GM13976 (cell line): ENCODE measurements around the gene ASAH2B.

ENCODE experiments used
- DNase-seq: peaks from one replicate; pipeline ENCODE4 v3.0.0; 2012; ENCODE audit warnings: low spot score
- in situ Hi-C: fragments of 300-500 bp; cut with MboI; formaldehyde crosslinking; loops from one replicate; pipeline ENCODE4 v1.12.0; 2022; ENCODE audit warnings: low sequenced_read_pairs, mixed read lengths, inconsistent platforms; ENCODE audit not compliant: unreplicated experiment
- TF ChIP-seq, protein P1 (sequence below): IDR thresholded peaks from 2 replicates; pipeline ENCODE4 v1.5.1; 2012; ENCODE audit warnings: borderline replicate concordance, mild to moderate bottlenecking; ENCODE audit not compliant: insufficient read depth; ENCODE audit errors: extremely low read depth, missing control alignments, control extremely low read depth

The ASAH2B gene

DNA sequence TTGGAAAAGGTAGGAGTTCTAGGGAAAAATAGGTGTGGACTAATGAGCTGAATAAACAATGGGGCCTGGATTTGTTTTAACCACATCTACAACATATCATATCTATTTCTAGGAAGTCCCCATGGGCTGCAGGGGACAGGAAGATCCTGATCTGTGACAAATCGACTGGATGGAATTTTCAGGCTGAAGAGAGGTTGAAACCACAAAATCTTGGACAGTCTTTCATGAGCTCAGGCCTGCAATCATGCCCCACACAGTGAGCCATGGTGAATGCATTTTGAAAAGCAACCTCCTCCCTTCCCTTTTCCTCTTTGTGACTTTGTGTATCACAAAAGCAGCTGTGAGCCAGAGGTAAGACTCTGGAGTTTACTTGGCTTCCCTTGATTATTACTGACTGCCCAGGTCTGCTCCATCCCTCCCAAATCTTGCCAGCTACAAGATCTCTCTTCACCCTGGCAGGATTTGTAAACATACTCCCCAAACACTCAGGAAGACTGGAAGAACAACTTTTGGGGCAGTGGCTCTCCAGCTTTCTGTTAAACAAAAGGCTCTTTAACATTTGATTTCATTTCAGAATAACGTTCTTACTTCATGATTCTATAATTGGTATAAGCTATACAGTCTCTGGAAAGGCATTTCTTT lies 66.4 kb downstream of the ASAH2B start:
- in situ Hi-C loops: no loop called here
- TF ChIP-seq, protein P1, sequence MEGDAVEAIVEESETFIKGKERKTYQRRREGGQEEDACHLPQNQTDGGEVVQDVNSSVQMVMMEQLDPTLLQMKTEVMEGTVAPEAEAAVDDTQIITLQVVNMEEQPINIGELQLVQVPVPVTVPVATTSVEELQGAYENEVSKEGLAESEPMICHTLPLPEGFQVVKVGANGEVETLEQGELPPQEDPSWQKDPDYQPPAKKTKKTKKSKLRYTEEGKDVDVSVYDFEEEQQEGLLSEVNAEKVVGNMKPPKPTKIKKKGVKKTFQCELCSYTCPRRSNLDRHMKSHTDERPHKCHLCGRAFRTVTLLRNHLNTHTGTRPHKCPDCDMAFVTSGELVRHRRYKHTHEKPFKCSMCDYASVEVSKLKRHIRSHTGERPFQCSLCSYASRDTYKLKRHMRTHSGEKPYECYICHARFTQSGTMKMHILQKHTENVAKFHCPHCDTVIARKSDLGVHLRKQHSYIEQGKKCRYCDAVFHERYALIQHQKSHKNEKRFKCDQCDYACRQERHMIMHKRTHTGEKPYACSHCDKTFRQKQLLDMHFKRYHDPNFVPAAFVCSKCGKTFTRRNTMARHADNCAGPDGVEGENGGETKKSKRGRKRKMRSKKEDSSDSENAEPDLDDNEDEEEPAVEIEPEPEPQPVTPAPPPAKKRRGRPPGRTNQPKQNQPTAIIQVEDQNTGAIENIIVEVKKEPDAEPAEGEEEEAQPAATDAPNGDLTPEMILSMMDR: no peak
- no peak for DNase-seq

DNA sequence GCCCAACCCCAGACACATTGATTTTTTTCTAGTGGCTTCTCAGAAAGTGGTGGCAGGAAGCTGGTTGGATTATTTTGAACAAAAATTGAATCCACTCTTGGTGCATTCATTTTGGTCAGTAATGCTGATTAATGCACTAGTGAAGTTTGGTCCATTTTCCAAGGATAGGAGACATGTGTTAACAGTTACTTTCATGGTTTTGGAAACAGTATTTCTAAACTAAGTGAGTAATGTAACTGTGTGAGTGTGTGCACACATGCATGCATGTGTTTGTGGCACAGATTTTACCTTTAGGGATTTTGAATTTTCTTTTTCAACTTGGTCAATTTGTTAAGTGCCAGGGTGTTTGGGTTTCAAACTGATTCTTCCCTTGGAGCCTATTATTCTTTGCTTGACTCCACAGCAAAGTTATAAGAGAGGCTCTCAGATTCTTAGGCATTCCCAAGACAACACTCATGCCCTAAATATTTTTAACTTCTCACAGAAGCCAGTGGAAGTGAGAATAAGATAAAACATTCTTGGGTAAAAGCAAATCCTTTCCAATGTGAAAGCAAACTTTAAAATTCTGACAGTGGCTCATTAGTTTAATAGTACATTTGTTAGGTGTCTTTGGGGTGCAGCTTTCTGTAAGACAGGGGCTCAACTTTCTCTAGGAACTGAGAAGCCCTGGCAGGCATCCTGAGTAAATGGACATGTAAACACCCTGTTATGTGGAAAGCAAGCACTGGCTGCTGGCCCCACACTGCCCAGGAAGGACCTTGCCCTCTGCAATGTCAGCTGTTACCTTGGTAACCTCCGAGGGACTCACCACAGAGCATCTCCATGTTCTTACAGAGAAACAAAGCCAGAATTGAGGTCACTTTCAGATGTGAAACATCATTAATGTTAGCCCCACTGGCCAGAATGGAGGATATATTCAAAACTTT lies 68.4 kb downstream of the ASAH2B start:
- TF ChIP-seq, protein P1: no peak
- in situ Hi-C loops: no loop called here
- DNase-seq: no peak
